ENCODE data around the gene YPEL4. TPM values are rescaled to one million over a fixed set of nuclear protein-coding genes. Genes with fewer than 3 reads are reported as not detected.
A peak's percentile ranks its signal among the peaks of the same experiment; 100 is the strongest.

YPEL4 gene
- total RNA-seq, 4 donors from 2014 or later, result 1.1 to 1.7 TPM; not detected in 2

GRCh38 chr11:57647372-57647771 is 2.3 kb downstream of the YPEL4 start:
- Histone ChIP-seq H3K4me3 (replicated peaks in 1 of 3) (no peak overlapping the region), H3K27ac (no peak overlapping the region), H3K9me3 (no peaks in the 10 kb centered on the region), H3K36me3 (no peaks in the 10 kb centered on the region), H3K27me3 (peaks cover 3% of the 10 kb centered on the region), H3K4me1 (peaks cover 47 to 79% of the 10 kb centered on the region in 2 donors)
- DNase-seq, result no peak
- TF ChIP-seq POLR2A (IDR thresholded peaks at IDR 0.05), result no peak
- TF ChIP-seq, protein P1, sequence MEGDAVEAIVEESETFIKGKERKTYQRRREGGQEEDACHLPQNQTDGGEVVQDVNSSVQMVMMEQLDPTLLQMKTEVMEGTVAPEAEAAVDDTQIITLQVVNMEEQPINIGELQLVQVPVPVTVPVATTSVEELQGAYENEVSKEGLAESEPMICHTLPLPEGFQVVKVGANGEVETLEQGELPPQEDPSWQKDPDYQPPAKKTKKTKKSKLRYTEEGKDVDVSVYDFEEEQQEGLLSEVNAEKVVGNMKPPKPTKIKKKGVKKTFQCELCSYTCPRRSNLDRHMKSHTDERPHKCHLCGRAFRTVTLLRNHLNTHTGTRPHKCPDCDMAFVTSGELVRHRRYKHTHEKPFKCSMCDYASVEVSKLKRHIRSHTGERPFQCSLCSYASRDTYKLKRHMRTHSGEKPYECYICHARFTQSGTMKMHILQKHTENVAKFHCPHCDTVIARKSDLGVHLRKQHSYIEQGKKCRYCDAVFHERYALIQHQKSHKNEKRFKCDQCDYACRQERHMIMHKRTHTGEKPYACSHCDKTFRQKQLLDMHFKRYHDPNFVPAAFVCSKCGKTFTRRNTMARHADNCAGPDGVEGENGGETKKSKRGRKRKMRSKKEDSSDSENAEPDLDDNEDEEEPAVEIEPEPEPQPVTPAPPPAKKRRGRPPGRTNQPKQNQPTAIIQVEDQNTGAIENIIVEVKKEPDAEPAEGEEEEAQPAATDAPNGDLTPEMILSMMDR (IDR thresholded peaks at IDR 0.05), result no peak
- intact Hi-C loops (cut with DNase I), result loop anchor here (10.0 kb wide), 1 partner anchor 303 kb away; no protein-coding TSS in a partner anchor
- 3 to 6% methylated on average over 10 of the region's 10 CpGs for WGBS, 2 donors

- Histone ChIP-seq H3K4me3 (replicated peaks in 1 of 3) (no peak overlapping the region), H3K27ac (no peak overlapping the region), H3K27me3 (peaks cover 3% of the 10 kb centered on the region), H3K36me3 (no peaks in the 10 kb centered on the region), H3K9me3 (no peaks in the 10 kb centered on the region), H3K4me1 (peaks cover 51 to 84% of the 10 kb centered on the region in 2 donors)
- 13 to 14% methylated on average over 23 of the region's 23 CpGs for WGBS, 2 donors
- TF ChIP-seq, protein P1 (IDR thresholded peaks at IDR 0.05), result no peak
- peak in 1 of 2 donors; percentile 9 for TF ChIP-seq POLR2A (IDR thresholded peaks at IDR 0.05)
- no peak for DNase-seq
- intact Hi-C loops (cut with DNase I), result loop anchor here (10.0 kb wide), 1 partner anchor 302 kb away; no protein-coding TSS in a partner anchor
These were observed 2.9 kb downstream of the YPEL4 start for GRCh38 chr11:57646799-57647303.

DNA sequence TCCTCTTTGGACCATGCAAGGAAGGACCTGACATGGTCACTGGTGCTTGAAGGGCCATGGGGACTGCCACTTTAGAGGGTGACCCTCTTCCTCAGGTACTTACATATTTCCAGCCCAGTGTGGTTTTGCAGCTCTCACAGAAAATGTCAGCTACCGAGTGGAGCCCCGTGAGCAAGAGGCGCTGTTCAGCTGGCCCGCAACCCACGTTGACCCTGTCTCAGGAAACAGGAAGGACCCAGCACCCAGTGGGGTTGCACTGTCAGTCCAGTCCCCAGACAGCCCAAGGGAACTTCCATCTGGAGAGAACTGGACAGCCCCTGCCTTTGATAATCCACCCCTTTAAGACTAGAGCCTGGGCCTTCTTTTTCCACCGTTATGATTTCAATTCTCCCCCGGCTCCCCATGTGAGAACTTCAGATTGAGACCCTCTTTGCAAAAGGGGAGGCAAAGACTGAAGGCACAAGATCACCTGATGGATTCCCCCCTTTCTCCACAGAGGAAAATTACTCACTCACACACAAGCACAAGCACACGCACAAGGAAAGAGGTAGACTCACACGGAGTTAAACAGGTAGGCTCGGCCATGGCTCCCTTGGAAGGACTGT is 3.4 kb downstream of the YPEL4 start:
- peaks cover 3% of the 10 kb centered on the region for H3K27me3 ChIP-seq
- peaks cover 57 to 90% of the 10 kb centered on the region in 2 donors for H3K4me1 ChIP-seq
- no peaks in the 10 kb centered on the region for H3K9me3 ChIP-seq
- WGBS, 2 donors, result 39 to 40% methylated on average over 10 of the region's 10 CpGs
- H3K27ac ChIP-seq, result peak overlapping the region in 1 of 3 donors; percentile 81
- intact Hi-C loops (cut with DNase I), result loop anchor here (10.0 kb wide), 1 partner anchor 301 kb away; no protein-coding TSS in a partner anchor
- DNase-seq, result no peak
- no peaks in the 10 kb centered on the region for H3K36me3 ChIP-seq
- TF ChIP-seq POLR2A (IDR thresholded peaks at IDR 0.05), result no peak
- TF ChIP-seq, protein P1 (IDR thresholded peaks at IDR 0.05), result no peak
- H3K4me3 ChIP-seq (replicated peaks in 1 of 3), result no peak overlapping the region

DNA sequence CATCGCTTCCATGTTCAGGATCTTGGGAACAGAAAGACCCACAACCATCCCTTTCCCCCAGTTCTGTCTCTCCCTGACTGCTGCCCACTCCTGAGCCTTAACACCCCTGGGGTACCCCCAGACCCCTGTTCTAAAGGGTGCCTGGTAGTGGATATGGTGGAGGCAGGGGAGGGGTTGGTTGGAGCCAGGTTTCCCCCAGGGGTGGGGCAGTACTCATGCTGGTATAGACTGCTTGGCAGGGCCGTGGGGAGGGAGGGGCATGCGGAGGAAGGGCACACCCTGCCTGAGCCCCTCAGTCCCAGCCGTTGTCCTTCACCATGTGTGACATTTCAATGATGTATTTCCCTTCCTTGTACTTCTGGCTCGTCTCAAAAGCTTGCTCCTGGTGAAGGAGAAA is 4.0 kb downstream of the YPEL4 start:
- DNase-seq, result no peak
- TF ChIP-seq POLR2A (IDR thresholded peaks at IDR 0.05), result no peak
- TF ChIP-seq, protein P1 (IDR thresholded peaks at IDR 0.05), result no peak
- H3K4me1 ChIP-seq, result peaks cover 63 to 96% of the 10 kb centered on the region in 2 donors
- H3K9me3 ChIP-seq, result no peaks in the 10 kb centered on the region
- H3K27ac ChIP-seq, result peak overlapping the region in 2 of 3 donors; percentile 62 to 81
- intact Hi-C loops (cut with DNase I), result loop anchor here (10.0 kb wide), 1 partner anchor 301 kb away; no protein-coding TSS in a partner anchor
- no peak overlapping the region for H3K4me3 ChIP-seq (replicated peaks in 1 of 3)
- 18 to 25% methylated on average over 5 of the region's 5 CpGs for WGBS, 2 donors
- H3K27me3 ChIP-seq, result peaks cover 3% of the 10 kb centered on the region
- H3K36me3 ChIP-seq, result no peaks in the 10 kb centered on the region
